Measurements from ENCODE around the gene ASTN2. TPM values are rescaled to one million over a fixed set of nuclear protein-coding genes. Genes with fewer than 3 reads are reported as not detected.
A peak's percentile ranks its signal among the peaks of the same experiment; 100 is the strongest.

ASTN2 gene
- polyA plus RNA-seq, 2 of the 4 experiments (the other 2 are of a cell fraction), result 5.8 to 11.6 TPM

DNA sequence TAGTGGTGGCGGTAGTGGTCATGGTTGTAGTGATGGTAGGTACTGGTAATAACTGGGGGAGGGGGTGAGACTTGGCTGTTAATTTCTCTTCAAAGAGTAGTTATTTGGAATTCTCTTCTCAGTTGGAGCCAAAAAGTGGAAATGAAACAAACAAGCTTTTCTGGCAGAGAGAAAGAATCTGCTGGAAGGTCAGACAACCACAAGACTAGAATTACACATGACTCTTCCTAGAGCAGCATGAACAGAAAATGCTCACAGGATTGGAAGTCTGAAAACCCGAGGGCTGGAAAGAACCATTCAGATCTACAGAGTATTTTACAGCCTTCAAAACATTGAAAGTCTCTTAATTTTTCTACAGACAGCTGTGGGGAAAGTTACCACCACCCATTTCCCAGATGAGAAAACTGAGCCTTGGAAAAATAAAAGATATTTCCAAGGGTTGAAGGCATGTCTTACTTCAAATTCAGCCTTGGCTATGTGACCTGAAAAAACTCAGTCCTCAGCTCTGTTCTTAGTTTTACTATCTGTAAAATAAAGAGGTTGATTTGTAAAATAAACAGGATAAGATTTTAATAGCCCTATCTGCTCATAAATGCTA lies 770.7 kb downstream of the ASTN2 start:
- Histone ChIP-seq H3K4me2 (no peak overlapping the region), H3K4me1 (peaks cover 12% of the 10 kb centered on the region; the same call in 2 of the 3 replicates), H3K4me3 (no peak overlapping the region), H3K27ac (peak overlapping the region in 1 of 2 experiments; percentile 62; a peak in 1 of 6 replicates), H3K9me3 (no peaks in the 10 kb centered on the region)
- ChIA-PET POLR2A (no interaction called here), CTCF (interaction anchor here (1.5 to 10.4 kb wide), 3 partner anchors 8 to 1053 kb away, joined by 3 to 79 read pairs (median 34); no protein-coding TSS in a partner anchor)
- no peak for ATAC-seq
- TF ChIP-seq KDM1A (IDR thresholded peaks at IDR 0.05; ENCODE audit: low read depth), result no peak
- no peak for DNase-seq (ENCODE audit: low read depth in 1 of 2, low spot score in 1 of 2)
- FAIRE-seq, result no peak
- 74% methylated on average over 2 of the region's 2 CpGs for WGBS (ENCODE audit: missing lambda C conversion rate)

DNA sequence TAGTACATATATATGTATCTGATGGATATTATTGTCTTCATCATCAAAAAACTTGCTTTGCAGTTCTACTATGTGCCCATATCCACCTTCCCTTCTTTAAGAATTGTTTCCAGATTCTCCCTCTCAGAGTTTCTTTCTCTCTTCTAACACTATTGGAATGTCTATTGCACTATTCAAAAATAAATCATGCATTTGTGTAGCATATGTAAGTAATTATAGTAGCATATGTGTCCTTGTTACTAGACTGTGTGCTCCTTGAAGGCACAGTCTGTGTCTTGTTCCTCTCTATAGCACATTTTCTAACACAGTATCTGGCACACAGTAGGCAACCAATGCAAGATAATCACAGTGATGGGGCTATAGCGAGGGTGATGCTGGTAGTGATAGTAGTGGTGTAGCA lies 771.2 kb downstream of the ASTN2 start:
- H3K27ac ChIP-seq, result 0 out of 6 replicates have a peak overlapping the region, but pooled peaks of 1 of the 2 experiments have one; percentile 10
- H3K4me3 ChIP-seq, result no peak overlapping the region
- H3K4me2 ChIP-seq, result no peak overlapping the region
- WGBS (ENCODE audit: missing lambda C conversion rate), result 100% methylated on average over 1 of the region's 1 CpG
- peaks cover 12% of the 10 kb centered on the region; the same call in 2 of the 3 replicates for H3K4me1 ChIP-seq
- ChIA-PET CTCF (interaction anchor here (1.5 to 10.4 kb wide), 2 partner anchors 18 to 1052 kb away, joined by 3 to 79 read pairs; no protein-coding TSS in a partner anchor), POLR2A (no interaction called here)
- no peak for ATAC-seq
- FAIRE-seq, result no peak
- TF ChIP-seq, protein P1, sequence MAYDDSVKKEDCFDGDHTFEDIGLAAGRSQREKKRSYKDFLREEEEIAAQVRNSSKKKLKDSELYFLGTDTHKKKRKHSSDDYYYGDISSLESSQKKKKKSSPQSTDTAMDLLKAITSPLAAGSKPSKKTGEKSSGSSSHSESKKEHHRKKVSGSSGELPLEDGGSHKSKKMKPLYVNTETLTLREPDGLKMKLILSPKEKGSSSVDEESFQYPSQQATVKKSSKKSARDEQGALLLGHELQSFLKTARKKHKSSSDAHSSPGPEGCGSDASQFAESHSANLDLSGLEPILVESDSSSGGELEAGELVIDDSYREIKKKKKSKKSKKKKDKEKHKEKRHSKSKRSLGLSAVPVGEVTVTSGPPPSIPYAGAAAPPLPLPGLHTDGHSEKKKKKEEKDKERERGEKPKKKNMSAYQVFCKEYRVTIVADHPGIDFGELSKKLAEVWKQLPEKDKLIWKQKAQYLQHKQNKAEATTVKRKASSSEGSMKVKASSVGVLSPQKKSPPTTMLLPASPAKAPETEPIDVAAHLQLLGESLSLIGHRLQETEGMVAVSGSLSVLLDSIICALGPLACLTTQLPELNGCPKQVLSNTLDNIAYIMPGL (CRISPR knock-in tag; IDR thresholded peaks at IDR 0.05; ENCODE audit: borderline replicate concordance), result no peak
- TF ChIP-seq SMC3 (IDR thresholded peaks at IDR 0.05) (no peak), JUN (IDR thresholded peaks at IDR 0.05) (no peak), HEYL (CRISPR knock-in tag; IDR thresholded peaks at IDR 0.05) (no peak), HOXA7 (CRISPR knock-in tag; IDR thresholded peaks at IDR 0.05) (no peak), RARB (CRISPR knock-in tag; IDR thresholded peaks at IDR 0.05) (no peak), HDAC2 (IDR thresholded peaks at IDR 0.05) (no peak), ZFP36 (IDR thresholded peaks at IDR 0.05; ENCODE audit: borderline replicate concordance, partially characterized antibody) (no peak), TFCP2L1 (CRISPR knock-in tag; IDR thresholded peaks at IDR 0.05) (no peak)
- TF ChIP-seq, protein P2, sequence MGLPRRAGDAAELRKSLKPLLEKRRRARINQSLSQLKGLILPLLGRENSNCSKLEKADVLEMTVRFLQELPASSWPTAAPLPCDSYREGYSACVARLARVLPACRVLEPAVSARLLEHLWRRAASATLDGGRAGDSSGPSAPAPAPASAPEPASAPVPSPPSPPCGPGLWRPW (IDR thresholded peaks at IDR 0.05), result no peak
- TF ChIP-seq, protein P3, sequence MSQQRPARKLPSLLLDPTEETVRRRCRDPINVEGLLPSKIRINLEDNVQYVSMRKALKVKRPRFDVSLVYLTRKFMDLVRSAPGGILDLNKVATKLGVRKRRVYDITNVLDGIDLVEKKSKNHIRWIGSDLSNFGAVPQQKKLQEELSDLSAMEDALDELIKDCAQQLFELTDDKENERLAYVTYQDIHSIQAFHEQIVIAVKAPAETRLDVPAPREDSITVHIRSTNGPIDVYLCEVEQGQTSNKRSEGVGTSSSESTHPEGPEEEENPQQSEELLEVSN (IDR thresholded peaks at IDR 0.05; ENCODE audit: borderline replicate concordance, low read depth), result no peak
- no peak for DNase-seq (ENCODE audit: low read depth in 1 of 2, low spot score in 1 of 2)
- no peaks in the 10 kb centered on the region for H3K9me3 ChIP-seq

DNA sequence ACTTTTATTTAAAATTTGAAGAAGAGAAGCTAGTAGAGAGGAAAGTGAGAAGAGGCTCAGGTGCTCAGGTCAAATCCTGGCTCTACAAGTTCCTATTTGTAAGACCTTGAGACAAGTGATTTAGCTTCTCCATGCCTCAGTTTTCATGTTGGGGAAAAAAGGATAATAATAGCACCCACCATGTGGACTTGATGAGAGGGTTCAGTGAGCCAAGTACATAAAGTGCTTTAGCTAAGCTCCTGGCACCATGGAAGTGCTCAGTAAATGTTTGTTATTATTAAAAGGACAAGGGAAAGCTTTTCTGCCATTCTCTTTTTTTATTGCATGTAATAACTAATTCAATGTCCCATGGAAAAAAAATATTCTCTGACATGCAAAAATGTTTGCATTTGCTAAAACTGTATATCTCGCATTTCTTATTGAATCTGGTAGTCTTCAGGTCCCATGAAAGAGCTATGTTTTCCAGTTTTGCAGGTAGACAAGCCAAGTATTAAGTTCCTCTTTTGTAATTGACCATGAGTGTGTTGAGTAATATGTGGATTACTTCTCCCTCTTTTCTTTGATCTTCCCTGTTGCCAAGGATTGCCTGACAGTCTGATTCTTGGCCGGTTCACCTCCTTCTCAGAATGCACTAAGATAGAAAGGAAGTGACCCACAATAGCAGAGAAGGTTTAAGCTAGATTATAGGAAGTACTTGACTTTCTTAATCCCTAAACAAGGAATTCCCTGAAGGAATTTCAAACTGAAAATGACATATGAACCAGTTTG lies 773.4 kb downstream of the ASTN2 start:
- WGBS (ENCODE audit: missing lambda C conversion rate), result 65% methylated on average over 2 of the region's 2 CpGs
- Histone ChIP-seq H3K9me3 (no peaks in the 10 kb centered on the region), H3K27ac (peak overlapping the region in 1 of 2 experiments; percentile 20; a peak in 1 of 6 replicates), H3K4me2 (no peak overlapping the region), H3K4me3 (no peak overlapping the region), H3K4me1 (peaks cover 7% of the 10 kb centered on the region; the same call in 1 of the 3 replicates)
- ChIA-PET CTCF (interaction anchor here (0.7 to 1.2 kb wide), 5 partner anchors 16 to 1052 kb away, joined by 3 to 4 read pairs (median 3); no protein-coding TSS in a partner anchor), POLR2A (interaction anchor here (0.7 kb wide), 1 partner anchor 876 kb away, joined by 4 read pairs; no protein-coding TSS in a partner anchor)
- ATAC-seq (no peak), FAIRE-seq (no peak), DNase-seq (ENCODE audit: low read depth in 1 of 2, low spot score in 1 of 2) (no peak)
- TF ChIP-seq SMC3 (IDR thresholded peaks at IDR 0.05) (no peak), PHF8 (IDR thresholded peaks at IDR 0.05; ENCODE audit: borderline replicate concordance, low read depth) (no peak), FOXS1 (CRISPR knock-in tag; IDR thresholded peaks at IDR 0.05) (no peak), KDM5A (IDR thresholded peaks at IDR 0.05) (no peak), ZC3H11A (IDR thresholded peaks at IDR 0.05) (no peak), RNF2 (IDR thresholded peaks at IDR 0.05; ENCODE audit: borderline replicate concordance, low read depth) (no peak), HOXB5 (CRISPR knock-in tag; IDR thresholded peaks at IDR 0.05) (no peak), RARB (CRISPR knock-in tag; IDR thresholded peaks at IDR 0.05) (no peak)
- TF ChIP-seq, protein P2 (IDR thresholded peaks at IDR 0.05), result no peak
